ENCODE results near the gene CLEC11A. TPM values are rescaled to one million over a fixed set of nuclear protein-coding genes. Genes with fewer than 3 reads are reported as not detected.
"Not testable (repeated sequence)": the region's sequence is repeated elsewhere in the genome, so short reads cannot be mapped to it uniquely, and the experiment has no call there.

The CLEC11A gene
- polyA plus RNA-seq, 1 experiment: 136 TPM

- TF ChIP-seq CTCF (IDR thresholded peaks at IDR 0.05; ENCODE audit: insufficient read depth, low read depth, low read length): no peak
- POLR2A ChIA-PET: no interaction called here
- CTCF ChIA-PET: no interaction called here
- no peak overlapping the region for H3K4me3 ChIP-seq (ENCODE audit: low read depth, low read length)
- H3K36me3 ChIP-seq (ENCODE audit: control insufficient read depth, insufficient read depth, low read length): no peaks in the 10 kb centered on the region
- no peaks in the 10 kb centered on the region for H3K27me3 ChIP-seq (ENCODE audit: control insufficient read depth, insufficient read depth, low read length)
- no peak for DNase-seq (ENCODE audit: low read depth)
Measured at GRCh38 chr19:50750010-50750409, 26.8 kb downstream of the CLEC11A start.

GRCh38 chr19:50753879-50754278, 30.7 kb downstream of the CLEC11A start:
- ChIA-PET CTCF (interaction anchor here (1.5 kb wide), 1 partner anchor 10 kb away, joined by 3 read pairs; no protein-coding TSS in a partner anchor), POLR2A (no interaction called here)
- no peaks in the 10 kb centered on the region for H3K27me3 ChIP-seq (ENCODE audit: control insufficient read depth, insufficient read depth, low read length)

GRCh38 chr19:50756244-50756643, 33.1 kb downstream of the CLEC11A start:
- POLR2A ChIA-PET; DNase-seq (ENCODE audit: low read depth); H3K4me3 ChIP-seq (ENCODE audit: low read depth, low read length); CTCF ChIA-PET; H3K36me3 ChIP-seq (ENCODE audit: control insufficient read depth, insufficient read depth, low read length); H3K27me3 ChIP-seq (ENCODE audit: control insufficient read depth, insufficient read depth, low read length): not testable (repeated sequence)

More at GRCh38 chr19:50753879-50754278, 30.7 kb downstream of the CLEC11A start:
- DNase-seq (ENCODE audit: low read depth): no peak
- TF ChIP-seq CTCF (IDR thresholded peaks at IDR 0.05; ENCODE audit: insufficient read depth, low read depth, low read length): no peak
- Histone ChIP-seq H3K36me3 (ENCODE audit: control insufficient read depth, insufficient read depth, low read length) (no peaks in the 10 kb centered on the region), H3K4me3 (ENCODE audit: low read depth, low read length) (no peak overlapping the region)

- H3K36me3 ChIP-seq (ENCODE audit: control insufficient read depth, insufficient read depth, low read length); POLR2A ChIA-PET; DNase-seq (ENCODE audit: low read depth); H3K4me3 ChIP-seq (ENCODE audit: low read depth, low read length); CTCF ChIA-PET; H3K27me3 ChIP-seq (ENCODE audit: control insufficient read depth, insufficient read depth, low read length): not testable (repeated sequence)
Measured at GRCh38 chr19:50757624-50758023, 34.5 kb downstream of the CLEC11A start.

GRCh38 chr19:50759076-50759475, 35.9 kb downstream of the CLEC11A start:
- H3K27me3 ChIP-seq (ENCODE audit: control insufficient read depth, insufficient read depth, low read length); H3K4me3 ChIP-seq (ENCODE audit: low read depth, low read length); H3K36me3 ChIP-seq (ENCODE audit: control insufficient read depth, insufficient read depth, low read length); DNase-seq (ENCODE audit: low read depth); POLR2A ChIA-PET: not testable (repeated sequence)
- CTCF ChIA-PET: interaction anchor here (1.5 kb wide), 1 partner anchor 89 kb away, joined by 6 read pairs; no protein-coding TSS in a partner anchor

GRCh38 chr19:50759886-50760285, 36.7 kb downstream of the CLEC11A start:
- no peaks in the 10 kb centered on the region for H3K36me3 ChIP-seq (ENCODE audit: control insufficient read depth, insufficient read depth, low read length)
- CTCF ChIA-PET: interaction anchor here (1.5 kb wide), 1 partner anchor 90 kb away, joined by 6 read pairs; no protein-coding TSS in a partner anchor
- no peak for TF ChIP-seq CTCF (IDR thresholded peaks at IDR 0.05; ENCODE audit: insufficient read depth, low read depth, low read length)
- no peak overlapping the region for H3K4me3 ChIP-seq (ENCODE audit: low read depth, low read length)
- no peaks in the 10 kb centered on the region for H3K27me3 ChIP-seq (ENCODE audit: control insufficient read depth, insufficient read depth, low read length)
- no peak for DNase-seq (ENCODE audit: low read depth)
- POLR2A ChIA-PET: no interaction called here

- DNase-seq (ENCODE audit: low read depth); H3K27me3 ChIP-seq (ENCODE audit: control insufficient read depth, insufficient read depth, low read length); H3K4me3 ChIP-seq (ENCODE audit: low read depth, low read length); H3K36me3 ChIP-seq (ENCODE audit: control insufficient read depth, insufficient read depth, low read length); POLR2A ChIA-PET: not testable (repeated sequence)
- CTCF ChIA-PET: interaction anchor here (1.4 kb wide), 1 partner anchor 21 kb away, joined by 3 read pairs; no protein-coding TSS in a partner anchor
Measured at GRCh38 chr19:50761501-50761900, 38.3 kb downstream of the CLEC11A start.

GRCh38 chr19:50763521-50763920, 40.4 kb downstream of the CLEC11A start:
- H3K4me3 ChIP-seq (ENCODE audit: low read depth, low read length); DNase-seq (ENCODE audit: low read depth); H3K27me3 ChIP-seq (ENCODE audit: control insufficient read depth, insufficient read depth, low read length); H3K36me3 ChIP-seq (ENCODE audit: control insufficient read depth, insufficient read depth, low read length); POLR2A ChIA-PET: not testable (repeated sequence)
- CTCF ChIA-PET: interaction anchor here (0.7 to 1.5 kb wide), 3 partner anchors 9 to 94 kb away, joined by 3 read pairs; no protein-coding TSS in a partner anchor
